ENCODE results near the gene EPHB3.

EPHB3 gene

GRCh38 chr3:184602372-184603150, 41.0 kb downstream of the EPHB3 start:
- no peak overlapping the region for H3K4me3 ChIP-seq (ENCODE audit: low read depth, low read length)
- no peak for TF ChIP-seq CTCF (IDR thresholded peaks at IDR 0.05; ENCODE audit: borderline replicate concordance, insufficient read depth, low read depth, low read length)

DNA sequence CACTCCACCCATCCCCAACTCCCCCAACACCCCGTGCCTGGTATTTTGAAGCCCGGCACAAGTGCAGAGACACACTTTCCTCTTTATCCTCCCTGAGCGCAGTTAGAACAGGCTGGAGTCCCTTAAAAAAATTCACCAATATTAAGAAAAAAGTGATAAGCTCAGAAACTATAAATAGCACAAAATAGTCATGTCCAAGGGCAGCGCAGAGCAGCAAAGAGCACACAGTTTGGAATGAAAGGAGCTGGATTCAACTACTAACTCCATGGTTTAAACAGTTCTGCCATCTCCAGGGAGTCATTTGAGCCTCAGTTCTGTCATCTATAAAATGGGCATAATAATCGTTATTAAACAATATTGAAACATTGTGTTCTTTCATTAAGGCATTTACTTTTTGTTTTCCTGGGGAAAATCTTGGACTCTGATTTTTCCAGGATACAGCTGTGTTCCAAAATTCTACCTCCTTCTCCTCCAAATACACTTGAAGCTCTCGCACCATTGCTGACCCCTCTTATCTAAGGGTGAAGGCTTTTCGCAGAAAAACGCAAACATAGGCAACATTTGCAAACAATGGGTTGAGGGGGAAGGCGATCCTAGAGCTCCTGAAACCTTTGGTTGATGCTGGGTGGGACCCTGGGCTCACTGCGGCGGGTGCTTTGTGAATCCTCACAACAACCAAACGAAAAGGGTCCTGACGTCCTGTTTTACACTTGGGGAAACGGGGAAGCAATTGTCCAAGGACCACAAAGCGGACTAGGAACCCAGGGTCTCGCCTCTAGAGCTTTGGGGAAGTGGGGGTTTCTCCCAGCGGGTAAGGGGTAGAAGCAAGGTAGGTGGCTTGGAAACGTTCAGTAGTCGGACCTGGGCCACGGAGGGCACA, 41.8 kb downstream of the EPHB3 start:
- H3K4me3 ChIP-seq (ENCODE audit: low read depth, low read length) = no peak overlapping the region
- TF ChIP-seq CTCF (IDR thresholded peaks at IDR 0.05; ENCODE audit: borderline replicate concordance, insufficient read depth, low read depth, low read length) = no peak

GRCh38 chr3:184604039-184604601, 42.5 kb downstream of the EPHB3 start:
- TF ChIP-seq CTCF (IDR thresholded peaks at IDR 0.05; ENCODE audit: borderline replicate concordance, insufficient read depth, low read depth, low read length) = no peak
- no peak overlapping the region for H3K4me3 ChIP-seq (ENCODE audit: low read depth, low read length)

DNA sequence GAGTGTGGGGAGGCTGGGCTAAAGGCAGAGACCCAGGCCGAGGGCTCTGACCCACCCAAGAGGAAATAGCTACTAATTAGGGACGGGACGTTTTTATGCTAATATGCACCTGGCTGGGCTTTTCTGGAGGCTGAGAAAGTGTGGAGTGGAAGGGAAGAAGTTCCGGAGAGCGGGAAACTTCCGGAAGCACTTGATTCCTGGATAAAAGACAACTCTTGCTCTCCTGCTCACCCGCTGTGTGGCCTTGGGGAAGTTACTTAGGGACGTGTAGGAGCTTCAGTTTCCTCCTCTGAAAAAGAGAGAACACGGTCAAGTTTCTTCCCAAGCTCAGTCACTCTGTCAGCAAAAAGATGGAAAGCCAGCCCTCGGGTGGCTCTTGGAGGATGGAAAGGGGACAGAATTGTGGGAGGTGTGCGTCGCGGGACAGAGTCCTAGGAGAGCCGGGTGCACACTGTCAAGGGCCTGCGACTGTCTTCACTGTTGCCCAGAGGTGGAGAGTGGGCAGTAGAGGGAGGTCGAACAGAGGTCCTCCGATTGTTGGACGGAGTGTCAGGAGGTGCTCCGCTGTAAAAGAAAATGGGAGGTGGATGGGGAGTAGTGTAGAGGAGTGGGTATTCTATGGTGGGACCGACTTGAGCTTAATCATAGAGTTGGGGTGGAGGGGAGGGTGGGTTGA, 43.2 kb downstream of the EPHB3 start:
- no peak overlapping the region for H3K4me3 ChIP-seq (ENCODE audit: low read depth, low read length)
- no peak for TF ChIP-seq CTCF (IDR thresholded peaks at IDR 0.05; ENCODE audit: borderline replicate concordance, insufficient read depth, low read depth, low read length)

DNA sequence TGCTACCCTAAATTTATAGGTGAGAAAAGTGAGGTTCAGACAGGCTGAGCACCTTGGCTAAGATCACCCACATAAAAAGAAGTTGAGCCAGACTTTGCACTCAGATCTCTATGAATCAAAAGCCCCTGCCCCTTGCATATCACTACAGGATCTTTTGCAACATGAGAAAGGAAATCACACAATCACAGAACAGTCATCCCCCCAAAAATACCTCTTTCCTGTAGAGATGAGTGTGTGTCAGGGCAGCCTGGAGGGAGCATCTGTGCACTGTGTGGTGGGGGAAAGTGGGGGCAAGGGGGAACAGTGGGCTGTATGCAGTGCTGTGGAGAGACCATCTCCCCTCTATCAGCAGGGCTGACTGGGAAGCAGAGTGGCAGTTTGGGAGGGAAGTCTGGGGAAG, 46.6 kb downstream of the EPHB3 start:
- no peak for TF ChIP-seq CTCF (IDR thresholded peaks at IDR 0.05; ENCODE audit: borderline replicate concordance, insufficient read depth, low read depth, low read length)
- no peak overlapping the region for H3K4me3 ChIP-seq (ENCODE audit: low read depth, low read length)

- no peak overlapping the region for H3K4me3 ChIP-seq (ENCODE audit: low read depth, low read length)
- no peak for TF ChIP-seq CTCF (IDR thresholded peaks at IDR 0.05; ENCODE audit: borderline replicate concordance, insufficient read depth, low read depth, low read length)
Measured at GRCh38 chr3:184609476-184610244, 48.1 kb downstream of the EPHB3 start.
